Measurements from ENCODE around the gene PPP6R1. TPM values are rescaled to one million over a fixed set of nuclear protein-coding genes. Genes with fewer than 3 reads are reported as not detected.
A peak's percentile ranks its signal among the peaks of the same experiment; 100 is the strongest.

The PPP6R1 gene
- total RNA-seq, 1 donor from 2014 or later: 30.4 TPM

DNA sequence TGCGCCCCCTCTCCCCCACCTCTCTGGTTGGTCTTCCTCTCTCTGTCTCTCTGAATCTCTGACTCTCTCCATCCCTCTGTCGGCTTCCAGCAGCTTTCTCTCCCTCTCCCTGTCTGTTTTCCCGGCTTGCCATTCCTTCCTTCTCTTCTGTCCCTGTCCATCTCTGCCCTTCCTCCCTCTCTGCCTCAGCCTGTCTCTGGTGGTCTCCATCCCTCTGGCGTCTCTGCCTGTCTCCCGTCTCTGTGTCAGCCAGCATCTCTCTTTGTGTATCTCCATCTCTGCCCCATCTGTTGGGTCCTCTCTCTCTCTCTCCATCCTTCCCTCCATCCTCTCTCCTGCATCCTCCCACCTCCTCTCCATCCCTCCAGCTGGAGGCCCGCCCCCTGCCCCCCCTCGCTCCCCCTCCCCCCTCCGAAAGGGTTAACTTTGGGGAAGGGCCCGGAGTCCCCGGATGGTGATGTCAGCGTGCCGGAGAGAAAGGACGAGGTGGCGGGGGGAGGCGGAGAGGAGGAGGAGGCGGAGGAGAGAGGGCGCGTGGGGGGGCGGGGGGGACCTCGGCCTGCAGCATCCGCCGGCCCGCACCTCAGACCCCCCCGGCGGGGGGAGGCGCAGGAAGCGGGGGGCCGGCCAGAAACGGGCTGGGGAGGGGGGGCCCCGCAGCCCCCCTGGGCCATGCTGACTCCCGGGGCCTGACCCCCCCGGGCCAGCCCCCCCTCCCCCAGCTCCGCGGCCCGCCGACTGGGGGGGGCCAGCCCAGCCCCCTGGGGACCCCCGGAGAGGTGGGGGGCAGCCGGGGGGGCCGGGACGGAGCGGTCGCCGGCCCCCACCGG is 24.9 kb upstream of the PPP6R1 start, which contains the start of gene BRSK1:
Gene BRSK1 (plus strand): TSS at position 450 of the 830 bp plus-strand sequence. CDS start 446 bp downstream, outside the sequence.
- H3K27me3 ChIP-seq: no peaks in the 10 kb centered on the region
- TF ChIP-seq POLR2A (IDR thresholded peaks at IDR 0.05): no peak
- no peak for TF ChIP-seq POLR2AphosphoS5 (IDR thresholded peaks at IDR 0.05; ENCODE audit: insufficient read depth in 1 of 2, low read depth in 1 of 2)
- TF ChIP-seq, protein P1, sequence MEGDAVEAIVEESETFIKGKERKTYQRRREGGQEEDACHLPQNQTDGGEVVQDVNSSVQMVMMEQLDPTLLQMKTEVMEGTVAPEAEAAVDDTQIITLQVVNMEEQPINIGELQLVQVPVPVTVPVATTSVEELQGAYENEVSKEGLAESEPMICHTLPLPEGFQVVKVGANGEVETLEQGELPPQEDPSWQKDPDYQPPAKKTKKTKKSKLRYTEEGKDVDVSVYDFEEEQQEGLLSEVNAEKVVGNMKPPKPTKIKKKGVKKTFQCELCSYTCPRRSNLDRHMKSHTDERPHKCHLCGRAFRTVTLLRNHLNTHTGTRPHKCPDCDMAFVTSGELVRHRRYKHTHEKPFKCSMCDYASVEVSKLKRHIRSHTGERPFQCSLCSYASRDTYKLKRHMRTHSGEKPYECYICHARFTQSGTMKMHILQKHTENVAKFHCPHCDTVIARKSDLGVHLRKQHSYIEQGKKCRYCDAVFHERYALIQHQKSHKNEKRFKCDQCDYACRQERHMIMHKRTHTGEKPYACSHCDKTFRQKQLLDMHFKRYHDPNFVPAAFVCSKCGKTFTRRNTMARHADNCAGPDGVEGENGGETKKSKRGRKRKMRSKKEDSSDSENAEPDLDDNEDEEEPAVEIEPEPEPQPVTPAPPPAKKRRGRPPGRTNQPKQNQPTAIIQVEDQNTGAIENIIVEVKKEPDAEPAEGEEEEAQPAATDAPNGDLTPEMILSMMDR (IDR thresholded peaks at IDR 0.05): no peak
- H3K36me3 ChIP-seq: no peaks in the 10 kb centered on the region
- peaks cover 19% of the 10 kb centered on the region for H3K4me1 ChIP-seq
- no peaks in the 10 kb centered on the region for H3K9me3 ChIP-seq
- H3K27ac ChIP-seq: peak within 1 kb of the TSS; percentile 82
- H3K4me3 ChIP-seq: peak within 1 kb of the TSS; percentile 50 to 68
- intact Hi-C loops (cut with DNase I): no loop called here
- no peak for DNase-seq (ENCODE audit: extremely low spot score in 2 of 2)

DNA sequence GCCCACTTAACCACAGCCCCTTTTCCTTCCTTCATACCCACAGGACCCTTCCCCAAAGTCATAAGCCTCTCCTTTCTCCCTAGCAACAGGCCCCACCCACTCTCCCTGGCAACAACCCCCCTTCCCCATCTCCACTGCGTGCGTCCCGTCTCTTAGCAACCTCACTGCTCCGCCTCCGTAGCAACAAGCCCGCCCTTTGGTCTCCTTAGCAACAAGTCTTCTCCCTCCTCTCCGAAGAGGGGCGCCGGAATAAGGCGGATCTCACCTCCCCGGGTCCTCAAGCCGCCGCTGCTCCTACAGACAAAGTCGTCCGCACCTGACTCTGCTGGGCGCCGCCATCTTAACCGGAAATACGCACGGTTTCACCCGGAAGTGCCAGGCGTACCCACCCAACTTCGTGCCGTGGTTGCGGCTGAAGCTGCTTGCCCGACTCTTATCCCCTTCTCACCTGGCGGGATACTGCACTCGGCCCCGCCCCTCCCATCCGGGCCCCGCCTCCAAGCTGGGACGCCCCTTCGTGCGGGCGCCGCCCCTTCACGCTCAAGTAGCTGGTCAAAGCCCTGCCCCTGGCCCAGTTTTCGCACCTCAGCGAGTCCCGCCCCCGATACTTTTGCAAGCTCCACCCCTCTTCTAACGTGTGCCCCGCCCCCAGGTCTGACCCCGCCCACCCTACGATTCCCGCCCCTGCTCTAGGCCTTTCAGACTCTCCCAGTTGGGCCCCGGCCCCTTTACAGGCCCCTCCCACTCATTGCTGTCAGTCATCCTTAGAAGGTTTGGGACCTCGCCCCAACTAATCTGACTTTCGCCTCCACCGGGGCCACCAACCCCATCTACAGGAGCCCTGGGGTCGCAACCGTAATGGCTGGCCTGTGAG is 21.2 kb upstream of the PPP6R1 start, which contains the start of gene HSPBP1:
Gene HSPBP1 (minus strand): TSS at position 341 of the 874 bp plus-strand sequence. CDS start 502 bp downstream, outside the sequence.
- DNase-seq (ENCODE audit: extremely low spot score in 2 of 2): peak in 1 of 2 donors; percentile 96
- H3K36me3 ChIP-seq: peaks cover 0 to 20% of the 10 kb centered on the region in 2 donors
- intact Hi-C loops (cut with DNase I): no loop called here
- H3K4me3 ChIP-seq: peak within 1 kb of the TSS; percentile 59 to 65
- H3K27me3 ChIP-seq: no peaks in the 10 kb centered on the region
- peak within 1 kb of the TSS; percentile 84 for H3K27ac ChIP-seq
- peak; percentile 83 to 93 for TF ChIP-seq POLR2AphosphoS5 (IDR thresholded peaks at IDR 0.05; ENCODE audit: insufficient read depth in 1 of 2, low read depth in 1 of 2)
- TF ChIP-seq, protein P1 (IDR thresholded peaks at IDR 0.05): no peak
- no peak for TF ChIP-seq POLR2A (IDR thresholded peaks at IDR 0.05)
- peaks cover 21% of the 10 kb centered on the region for H3K4me1 ChIP-seq
- no peaks in the 10 kb centered on the region for H3K9me3 ChIP-seq

DNA sequence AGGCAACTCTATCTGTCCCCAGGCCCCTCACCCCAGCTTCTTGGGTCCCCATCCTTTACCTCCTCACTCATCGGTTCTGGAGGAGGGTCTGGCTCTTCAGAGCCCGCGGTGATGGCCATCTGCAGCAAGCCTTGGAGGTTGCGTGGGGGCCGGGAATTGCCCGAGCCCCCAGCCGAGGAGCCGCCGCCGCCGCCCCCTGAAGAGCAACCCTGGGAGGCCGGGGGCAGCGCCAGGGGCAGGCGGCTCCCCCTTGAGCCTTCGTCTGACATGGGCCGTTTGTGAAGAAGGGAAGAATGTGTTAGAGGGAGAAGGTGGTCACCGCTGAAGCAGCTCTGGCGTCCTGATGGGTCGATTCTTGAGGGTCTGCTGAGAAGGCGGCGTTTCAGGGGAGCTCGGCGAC is 20.5 kb upstream of the PPP6R1 start:
- peaks cover 0 to 27% of the 10 kb centered on the region in 2 donors for H3K36me3 ChIP-seq
- H3K27ac ChIP-seq: peak overlapping the region; percentile 84
- intact Hi-C loops (cut with DNase I): no loop called here
- TF ChIP-seq POLR2A (IDR thresholded peaks at IDR 0.05) (no peak), POLR2AphosphoS5 (IDR thresholded peaks at IDR 0.05; ENCODE audit: insufficient read depth in 1 of 2, low read depth in 1 of 2) (no peak)
- TF ChIP-seq, protein P1 (IDR thresholded peaks at IDR 0.05): no peak
- no peaks in the 10 kb centered on the region for H3K27me3 ChIP-seq
- H3K4me3 ChIP-seq: peak overlapping the region; percentile 59 to 65
- peaks cover 21% of the 10 kb centered on the region for H3K4me1 ChIP-seq
- DNase-seq (ENCODE audit: extremely low spot score in 2 of 2): no peak
- no peaks in the 10 kb centered on the region for H3K9me3 ChIP-seq

DNA sequence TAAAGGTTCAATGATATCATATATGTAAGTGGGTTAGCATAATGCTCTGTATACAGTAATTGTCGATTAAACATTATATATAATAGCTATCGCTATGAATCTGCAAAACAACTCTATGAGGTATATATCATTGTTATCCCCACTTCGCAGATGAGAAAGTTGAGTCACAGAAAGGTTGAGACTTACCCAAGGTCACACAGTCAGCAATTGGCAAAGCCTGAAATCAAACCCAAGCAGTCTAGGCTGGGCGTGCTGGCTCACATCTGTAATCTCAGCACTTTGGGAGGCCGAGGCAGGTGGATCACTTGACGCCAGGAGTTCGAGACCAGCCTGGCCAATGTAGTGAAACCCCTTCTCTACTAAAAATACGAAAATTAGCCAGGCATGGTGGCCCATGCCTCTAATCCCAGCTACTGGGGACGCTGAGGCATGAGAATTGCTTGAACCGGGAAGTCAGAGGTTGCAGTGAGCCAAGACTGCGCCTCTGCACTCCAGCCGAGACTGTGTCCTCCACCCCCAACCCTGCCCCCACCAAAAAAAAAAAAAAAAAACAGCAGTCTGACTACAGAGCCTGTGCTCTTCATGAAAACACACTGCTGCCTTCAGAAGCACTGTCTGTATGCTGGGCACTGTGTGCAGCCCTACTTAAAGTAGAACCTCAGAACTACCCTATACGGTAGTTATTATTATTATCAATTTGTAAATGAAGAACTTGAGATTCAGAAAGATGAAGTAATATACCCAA is 19.7 kb upstream of the PPP6R1 start:
- Histone ChIP-seq H3K4me1 (peaks cover 21% of the 10 kb centered on the region), H3K27me3 (no peaks in the 10 kb centered on the region), H3K27ac (no peak overlapping the region), H3K36me3 (peaks cover 0 to 32% of the 10 kb centered on the region in 2 donors), H3K9me3 (no peaks in the 10 kb centered on the region), H3K4me3 (no peak overlapping the region)
- TF ChIP-seq POLR2AphosphoS5 (IDR thresholded peaks at IDR 0.05; ENCODE audit: insufficient read depth in 1 of 2, low read depth in 1 of 2): no peak
- TF ChIP-seq, protein P1 (IDR thresholded peaks at IDR 0.05): no peak
- no peak for TF ChIP-seq POLR2A (IDR thresholded peaks at IDR 0.05)
- DNase-seq (ENCODE audit: extremely low spot score in 2 of 2): no peak
- intact Hi-C loops (cut with DNase I): no loop called here

Measured in vagina (tissue), 2 donors.